Measurements from ENCODE around the gene VRK2.
"Not testable (repeated sequence)": the region's sequence is repeated elsewhere in the genome, so short reads cannot be mapped to it uniquely, and the experiment has no call there.

The VRK2 gene

DNA sequence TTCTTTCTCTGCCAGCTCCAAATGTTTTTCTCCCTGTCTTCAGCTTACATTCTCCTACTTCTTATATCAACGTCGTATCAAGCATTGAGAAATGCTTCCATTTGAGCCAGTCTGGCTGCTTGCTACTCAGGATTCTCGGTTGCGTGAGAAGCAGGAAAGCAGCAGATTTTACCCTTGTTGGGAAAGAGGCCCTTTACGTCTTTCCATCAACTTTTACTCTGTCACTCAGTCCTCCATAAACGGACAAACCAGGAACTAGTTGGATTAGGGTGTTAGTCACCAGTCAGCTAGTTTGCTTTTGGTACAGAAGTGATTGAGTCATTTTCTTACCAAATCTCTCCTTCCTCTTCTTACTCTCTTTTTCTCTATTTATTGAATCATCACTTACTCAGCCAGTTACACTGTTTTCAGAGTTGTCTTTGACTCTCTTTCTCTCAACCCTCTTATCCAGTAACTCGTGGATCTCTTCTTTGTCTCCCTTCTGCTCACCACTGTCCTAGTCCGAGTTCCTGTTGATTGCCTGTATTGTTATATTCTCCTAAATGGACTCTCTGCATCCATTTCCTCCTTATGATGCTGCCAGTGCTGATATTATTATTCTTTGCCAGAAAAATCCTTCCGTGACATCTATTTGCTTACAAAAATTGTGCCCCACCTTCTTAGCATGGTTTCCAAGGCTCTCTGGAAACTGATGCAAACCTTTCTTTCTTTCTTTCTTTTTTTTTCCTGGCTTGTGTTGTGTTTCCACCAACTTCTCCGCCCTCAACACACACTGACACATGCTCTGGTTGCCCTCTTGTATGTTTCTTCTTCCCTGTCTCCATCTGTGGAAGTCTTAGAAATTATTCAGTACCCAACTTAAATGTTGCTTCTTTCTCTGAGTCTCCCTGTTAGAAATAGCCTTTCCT is 61.5 kb downstream of the VRK2 start:
- DNase-seq (ENCODE audit: low read depth, low spot score) = peak; percentile 31

DNA sequence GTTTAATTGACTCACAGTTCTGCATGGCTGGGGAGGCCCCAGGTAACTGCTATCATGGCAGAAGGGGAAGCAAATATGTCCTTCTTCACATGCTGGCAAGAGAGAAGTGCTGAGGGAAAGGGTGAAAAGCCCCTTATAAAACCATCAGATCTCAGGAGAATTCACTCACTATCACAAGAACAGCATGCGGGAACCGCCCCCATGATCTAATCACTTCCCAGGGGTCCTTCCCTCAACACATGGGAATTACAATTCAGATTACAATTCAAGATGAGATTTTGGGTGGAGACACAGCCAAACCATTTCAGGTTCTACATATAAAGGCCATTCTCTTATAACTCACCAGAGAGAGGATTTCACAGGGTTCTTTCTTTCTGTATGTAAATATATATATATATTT is 62.9 kb downstream of the VRK2 start:
- no peak for DNase-seq (ENCODE audit: low read depth, low spot score)

DNA sequence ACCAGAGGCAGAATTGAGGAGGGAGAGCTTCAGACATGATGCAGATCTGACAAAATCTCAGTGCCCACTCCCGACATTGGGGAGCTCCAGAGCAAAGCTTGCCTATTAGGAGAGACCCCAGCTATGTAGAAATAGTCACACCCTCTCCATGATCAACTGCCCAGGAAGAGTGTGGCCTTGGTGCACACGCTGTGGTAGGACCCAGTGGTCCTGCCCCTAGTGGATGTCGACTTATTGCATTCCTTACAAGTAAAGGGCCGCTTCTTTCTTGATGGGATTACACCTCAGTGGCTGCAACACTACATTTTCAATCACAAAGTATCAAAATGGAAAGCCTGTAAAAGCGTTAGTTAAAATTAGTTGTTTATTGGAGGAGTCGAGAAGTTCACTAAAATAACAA is 64.2 kb downstream of the VRK2 start:
- DNase-seq (ENCODE audit: low read depth, low spot score) = no peak

DNA sequence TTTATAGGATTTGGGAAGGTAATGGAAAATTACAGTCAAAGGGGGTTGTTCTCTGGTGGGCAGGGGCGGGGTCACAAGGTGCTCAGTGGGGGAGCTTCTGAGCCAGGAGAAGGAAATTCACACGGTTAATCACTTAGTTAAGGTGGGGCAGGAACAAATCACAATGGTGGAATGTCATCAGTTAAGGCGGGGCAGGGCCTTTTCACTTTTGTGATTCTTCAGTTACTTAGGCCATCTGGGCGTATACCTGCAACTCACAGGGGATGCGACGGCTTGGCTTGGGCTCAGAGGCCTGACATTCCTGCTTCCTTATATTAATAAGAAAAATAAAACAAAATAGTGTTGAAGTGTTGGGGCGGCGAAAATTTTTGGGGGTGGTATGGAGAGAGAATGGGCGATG is 67.0 kb downstream of the VRK2 start:
- DNase-seq (ENCODE audit: low read depth, low spot score) = not testable (repeated sequence)

DNA sequence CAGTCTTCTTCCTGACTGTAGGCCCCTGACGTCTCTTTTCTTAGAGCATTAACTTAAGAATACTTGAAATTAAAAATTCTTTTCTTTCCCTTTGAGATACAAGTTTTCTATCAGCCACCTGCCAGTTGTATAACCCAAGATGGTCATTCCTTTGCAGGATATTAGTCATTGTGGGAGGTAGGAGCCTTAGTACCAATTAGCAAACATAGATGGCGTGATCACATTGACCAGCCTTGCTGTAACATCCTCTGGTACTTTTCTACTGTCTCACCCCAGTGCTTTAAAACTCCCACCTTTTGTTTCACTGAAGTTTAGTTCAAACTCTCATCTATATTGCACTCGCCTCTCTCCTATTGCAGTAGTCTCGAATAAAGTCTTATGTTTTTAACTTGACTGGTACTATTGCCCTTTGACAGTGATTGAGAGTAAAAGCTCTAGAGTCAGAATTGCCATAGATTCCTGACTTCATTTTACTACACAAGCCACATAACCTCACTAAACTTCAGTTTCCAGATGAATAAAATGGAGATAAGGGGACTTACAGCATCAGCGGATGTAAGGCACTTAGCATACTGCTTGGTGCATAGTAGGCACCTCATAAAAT is 74.1 kb downstream of the VRK2 start:
- no peak for DNase-seq (ENCODE audit: low read depth, low spot score)

DNA sequence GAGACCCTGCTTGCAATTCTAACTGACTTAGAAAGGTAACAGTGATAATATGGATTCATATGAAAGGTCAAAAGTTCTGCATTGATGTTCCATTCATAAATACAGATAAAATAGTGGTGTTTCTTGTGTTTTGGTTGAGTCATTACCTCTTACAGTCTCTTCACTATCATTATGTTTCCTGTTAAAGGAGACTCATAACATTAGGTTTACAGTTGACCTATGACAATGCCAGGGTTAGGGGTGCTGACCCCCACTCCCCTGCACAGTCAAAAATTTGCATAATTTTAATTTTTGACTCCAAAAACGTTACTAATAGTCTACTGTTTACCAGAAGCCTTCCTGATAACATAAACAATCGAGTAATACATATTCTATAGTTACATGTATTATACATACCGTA is 75.4 kb downstream of the VRK2 start:
- DNase-seq (ENCODE audit: low read depth, low spot score) = no peak

DNA sequence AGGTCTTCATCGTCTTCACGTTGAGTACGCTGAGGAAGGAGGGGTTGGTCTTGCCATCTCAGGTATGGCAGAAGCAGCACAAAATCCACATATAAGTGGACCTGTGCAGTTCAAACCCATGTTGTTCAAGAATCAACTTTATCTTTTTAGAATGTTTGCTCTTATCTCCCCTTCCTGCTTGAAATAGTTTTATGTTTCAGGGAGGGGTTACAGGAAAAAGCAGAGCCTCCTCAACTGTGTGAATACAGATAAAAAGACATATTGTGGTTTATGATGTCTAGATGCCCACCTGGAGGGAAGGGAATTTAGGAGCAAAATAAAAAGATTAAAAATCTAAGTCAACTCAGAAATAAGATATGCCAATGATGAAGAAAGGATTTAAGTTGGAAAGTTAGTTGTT is 75.9 kb downstream of the VRK2 start:
- no peak for DNase-seq (ENCODE audit: low read depth, low spot score)

DNA sequence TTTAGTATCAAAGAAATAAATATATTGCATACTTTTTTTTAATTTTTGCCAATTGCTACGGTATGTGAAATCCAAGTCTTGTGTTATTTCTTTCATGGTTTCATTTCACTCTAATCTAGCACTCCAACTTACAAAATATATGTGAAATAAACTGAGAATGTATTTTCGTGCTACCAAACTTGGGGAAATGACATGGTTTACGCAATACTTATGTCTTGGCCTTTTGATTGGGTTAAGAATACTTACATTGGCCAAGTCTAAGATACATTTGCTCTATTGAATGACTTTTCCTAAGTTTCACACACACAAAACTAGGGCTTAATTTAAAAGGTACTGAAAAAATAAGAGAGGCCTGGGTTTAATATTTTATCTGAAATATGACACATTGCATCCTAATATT is 80.5 kb downstream of the VRK2 start:
- no peak for DNase-seq (ENCODE audit: low read depth, low spot score)

DNA sequence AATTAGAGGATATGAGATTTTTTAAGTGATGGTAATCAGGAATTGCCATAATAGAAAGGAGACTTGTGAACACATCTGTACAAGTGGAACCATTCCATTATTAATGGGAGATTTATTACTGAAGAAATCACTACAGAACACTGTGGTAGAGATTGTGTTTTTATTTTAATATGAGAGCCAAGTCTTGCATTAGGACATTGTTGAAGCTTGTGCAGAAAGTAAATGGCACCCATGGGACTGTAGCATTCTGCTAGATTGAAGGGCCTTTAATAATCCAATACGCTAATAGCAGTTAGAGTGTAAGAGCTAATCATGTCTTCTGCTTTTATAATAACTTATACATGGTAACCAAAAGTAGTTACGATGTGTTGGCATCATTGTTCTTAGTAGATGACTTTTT is 83.6 kb downstream of the VRK2 start:
- no peak for DNase-seq (ENCODE audit: low read depth, low spot score)

DNA sequence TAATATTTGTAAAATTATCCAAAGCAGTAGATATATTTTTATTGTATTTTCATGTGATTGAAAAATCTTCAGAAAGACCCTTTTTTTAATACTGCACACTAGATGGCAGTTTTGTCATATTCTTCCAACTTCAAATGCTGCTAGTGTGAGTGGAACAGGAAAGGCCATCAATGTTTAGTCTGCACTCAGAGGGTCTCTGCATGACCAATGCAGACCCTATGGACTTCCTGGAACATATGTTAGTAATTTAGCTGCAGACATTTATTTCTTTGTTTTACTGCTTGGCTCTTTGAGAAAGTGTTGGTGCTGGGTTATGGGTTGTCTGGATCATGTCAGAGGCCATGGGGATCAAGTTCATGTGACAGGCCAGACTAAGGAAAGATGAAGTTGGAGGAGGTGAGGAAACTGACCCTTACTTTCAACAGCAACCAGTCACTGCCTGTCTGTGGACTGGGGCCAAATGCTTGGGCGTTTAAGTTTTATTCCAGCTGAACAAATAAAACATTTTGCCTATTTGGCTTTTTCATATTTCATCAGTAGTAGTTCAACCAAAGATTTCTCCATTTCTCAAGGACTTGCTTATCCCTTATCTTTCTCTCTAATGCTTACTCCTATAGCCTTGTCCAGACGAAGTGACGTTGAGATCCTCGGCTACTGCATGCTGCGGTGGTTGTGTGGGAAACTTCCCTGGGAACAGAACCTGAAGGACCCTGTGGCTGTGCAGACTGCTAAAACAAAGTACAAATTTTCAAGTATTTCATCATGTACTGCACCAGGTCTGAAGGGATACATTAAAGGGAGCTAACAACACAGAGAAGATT is 84.8 kb downstream of the VRK2 start:
- peak; percentile 70 for DNase-seq (ENCODE audit: low read depth, low spot score)

DNA sequence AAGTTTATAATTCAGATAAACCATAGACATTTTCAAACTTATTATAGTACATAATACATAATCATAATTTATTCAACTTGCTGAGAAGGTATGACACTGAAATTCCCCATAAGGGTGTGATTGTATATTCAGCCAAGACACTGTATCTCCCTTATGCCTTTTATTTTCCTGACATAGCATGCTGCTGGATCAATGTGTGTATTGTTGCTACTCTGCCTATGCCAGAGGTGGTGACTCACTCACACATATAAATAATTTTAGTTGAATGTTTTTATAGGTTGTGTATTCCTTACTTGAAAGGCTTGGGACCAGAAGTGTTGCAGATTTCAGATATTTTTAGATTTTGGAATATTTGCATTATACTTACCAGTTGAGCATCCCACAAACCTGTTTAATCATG is 86.8 kb downstream of the VRK2 start:
- no peak for DNase-seq (ENCODE audit: low read depth, low spot score)

DNA sequence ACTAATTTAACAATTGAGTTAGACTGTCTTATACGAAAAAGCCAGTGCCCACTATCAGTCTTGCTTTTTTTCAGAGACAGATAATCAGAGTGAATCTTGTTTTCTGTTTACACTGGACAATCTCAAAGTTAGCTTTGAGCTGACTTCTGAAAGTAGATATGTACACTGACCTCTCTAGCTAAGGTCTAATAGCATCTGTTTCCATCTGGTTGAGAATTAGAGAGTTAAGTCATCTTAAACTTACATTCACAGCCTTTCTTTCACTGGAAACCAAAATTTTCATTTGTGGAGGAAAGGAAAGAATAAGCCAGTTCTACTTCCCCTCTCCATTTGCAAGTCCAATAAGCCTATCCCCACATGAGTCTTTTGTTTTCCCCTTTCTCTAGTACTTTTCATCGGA is 89.3 kb downstream of the VRK2 start:
- no peak for DNase-seq (ENCODE audit: low read depth, low spot score)

DNA sequence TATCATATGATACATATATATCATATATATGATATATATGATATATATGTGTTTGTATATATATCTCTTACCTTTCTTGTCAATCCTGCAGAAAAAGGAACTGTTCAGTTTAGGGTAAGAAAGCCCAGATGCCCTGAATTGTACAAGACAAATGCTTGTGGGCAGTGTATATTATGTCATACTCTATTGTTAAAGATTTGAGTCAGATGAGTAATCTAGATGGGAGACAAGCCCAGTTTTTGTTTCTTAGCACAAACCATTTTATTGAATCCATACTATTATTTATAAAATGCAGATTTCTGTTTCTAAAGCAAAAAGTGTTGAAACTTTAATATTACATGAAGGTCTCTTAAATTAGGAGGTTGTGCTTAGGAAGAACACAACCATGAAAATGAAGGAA is 90.6 kb downstream of the VRK2 start:
- no peak for DNase-seq (ENCODE audit: low read depth, low spot score)

DNA sequence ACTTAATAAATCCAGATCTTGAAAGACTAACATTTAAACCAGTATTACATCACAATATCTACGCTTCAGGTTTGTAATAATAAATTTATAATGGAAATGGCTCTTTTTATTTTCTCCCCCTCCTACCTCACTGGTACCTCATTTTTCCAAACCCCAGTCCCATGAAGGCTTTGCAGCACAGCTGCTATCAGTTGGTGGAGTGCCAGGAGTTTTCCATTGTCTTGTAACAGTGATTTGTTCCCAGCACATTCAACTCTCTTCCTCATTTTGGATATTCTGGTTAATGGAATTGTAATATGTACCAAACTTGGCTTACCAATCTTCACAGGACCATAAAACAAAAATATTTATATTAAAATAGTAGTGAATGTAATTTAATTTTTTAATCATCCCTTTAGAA is 91.2 kb downstream of the VRK2 start:
- no peak for DNase-seq (ENCODE audit: low read depth, low spot score)

DNA sequence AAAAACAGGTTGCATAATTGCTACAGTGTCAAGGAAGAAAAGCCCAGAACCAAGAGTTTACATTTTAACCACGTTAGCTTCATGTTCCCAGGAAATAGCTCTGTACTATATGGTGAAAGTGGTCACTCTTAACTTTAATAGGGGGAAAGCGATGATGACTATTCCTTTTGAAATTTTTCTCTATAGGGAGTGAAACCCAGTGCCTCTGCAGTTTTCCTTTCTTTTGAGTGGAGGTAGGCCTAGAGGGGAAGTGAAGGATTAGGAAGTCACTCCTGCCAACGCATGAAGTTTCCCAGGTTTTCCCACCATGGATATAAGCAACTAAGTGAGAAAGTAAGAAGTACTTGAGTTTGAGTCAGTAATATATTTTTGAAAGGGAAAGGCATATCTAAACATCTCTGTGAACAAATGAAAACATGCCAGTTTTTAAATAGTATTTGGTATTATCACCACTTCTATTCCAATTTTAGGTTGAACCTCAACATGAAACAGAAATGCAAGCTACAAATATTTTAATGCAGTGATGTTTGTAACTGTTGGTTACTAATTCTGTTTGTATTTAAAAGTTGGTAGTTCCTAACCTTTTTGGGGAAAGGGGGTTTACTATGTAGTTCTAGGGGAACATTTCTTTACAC is 91.9 kb downstream of the VRK2 start:
- no peak for DNase-seq (ENCODE audit: low read depth, low spot score)

DNA sequence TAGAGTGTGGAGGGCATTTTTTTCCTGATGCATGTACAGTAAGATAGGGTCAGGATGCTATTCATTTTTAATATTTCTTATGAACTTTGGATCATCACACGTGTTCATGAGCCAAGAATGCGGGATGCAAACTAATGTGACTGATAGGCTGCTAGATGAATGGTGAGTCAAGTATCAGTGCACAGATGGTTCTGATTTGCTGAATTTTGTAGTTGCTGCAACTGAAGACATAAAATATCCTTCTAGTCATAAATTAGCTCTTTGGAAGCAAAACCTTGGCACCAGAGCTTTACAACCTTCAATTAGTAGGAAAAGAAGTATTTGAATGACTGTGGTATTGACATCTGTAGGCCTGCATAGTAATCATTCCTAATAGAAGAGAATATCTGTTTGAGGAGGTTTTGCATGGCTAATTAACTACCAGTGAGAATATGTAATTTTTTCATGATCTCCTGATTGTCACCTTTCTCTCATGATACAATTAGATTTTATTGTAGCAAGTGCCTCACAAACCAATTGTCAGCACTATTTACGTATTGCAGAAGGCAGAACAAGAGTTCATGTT is 94.0 kb downstream of the VRK2 start:
- DNase-seq (ENCODE audit: low read depth, low spot score) = no peak

DNA sequence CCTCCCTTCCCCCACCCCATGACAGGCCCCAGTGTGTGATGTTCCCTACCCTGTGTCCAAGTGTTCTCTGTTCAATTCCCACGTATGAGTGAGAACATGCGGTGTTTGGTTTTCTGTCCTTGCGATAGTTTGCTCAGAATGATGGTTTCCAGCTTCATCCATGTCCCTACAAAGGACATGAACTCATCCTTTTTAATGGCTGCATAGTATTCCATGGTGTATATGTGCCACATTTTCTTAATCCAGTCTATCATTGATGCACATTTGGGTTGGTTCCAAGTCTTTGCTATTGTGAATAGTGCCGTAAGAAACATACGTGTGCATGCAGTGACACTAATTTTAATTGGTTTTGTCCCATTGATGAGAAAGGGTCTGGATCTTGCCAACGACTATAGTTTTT is 99.2 kb downstream of the VRK2 start:
- DNase-seq (ENCODE audit: low read depth, low spot score) = not testable (repeated sequence)

DNA sequence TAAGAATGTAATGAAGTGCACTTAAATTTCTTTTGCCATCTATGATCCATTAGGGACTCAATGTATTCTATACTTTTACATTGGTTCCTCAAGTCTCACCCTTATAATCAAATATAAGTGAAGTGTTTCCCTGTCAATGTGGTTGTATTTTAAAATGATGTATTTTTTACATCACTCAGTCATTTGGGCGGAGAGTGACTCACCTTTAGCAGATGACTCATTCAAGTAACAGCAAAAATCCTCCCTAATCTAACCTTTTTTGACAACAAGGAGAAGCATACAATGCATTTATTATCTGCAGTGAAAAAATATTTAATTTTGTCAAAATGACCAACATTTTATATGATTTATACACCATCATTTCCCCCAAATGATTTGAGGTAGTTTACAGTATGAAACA is 100.1 kb downstream of the VRK2 start:
- no peak for DNase-seq (ENCODE audit: low read depth, low spot score)

DNA sequence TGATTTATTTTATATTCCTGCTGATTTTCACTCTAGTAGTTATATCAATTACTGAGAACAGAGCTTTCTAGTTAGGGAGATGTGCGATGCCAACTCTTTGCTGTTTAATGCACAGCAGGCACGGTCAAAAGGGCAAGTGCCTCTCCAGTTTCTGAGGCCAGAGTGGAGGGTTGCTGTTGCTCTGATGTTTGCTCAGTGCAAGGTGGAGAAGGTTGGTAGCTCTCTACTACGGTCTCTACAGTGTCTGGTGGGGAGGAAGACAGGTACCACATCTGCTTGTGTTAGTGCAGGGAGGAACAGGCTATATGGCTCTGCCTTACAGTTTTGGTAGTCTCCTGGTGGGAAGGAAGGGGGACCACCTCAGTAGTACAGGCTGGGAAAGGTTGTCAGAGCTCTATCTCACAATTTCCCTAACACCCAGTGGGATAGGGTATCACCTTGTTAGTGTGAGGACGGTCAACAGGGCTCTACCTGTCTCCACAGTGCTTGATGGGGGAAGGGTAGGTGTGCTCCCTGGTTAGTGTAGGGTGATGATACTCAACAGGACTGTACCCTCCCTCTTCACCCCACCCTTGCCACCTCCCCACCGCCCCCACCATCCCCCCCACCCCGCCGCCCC is 108.7 kb downstream of the VRK2 start:
- DNase-seq (ENCODE audit: low read depth, low spot score) = no peak

DNA sequence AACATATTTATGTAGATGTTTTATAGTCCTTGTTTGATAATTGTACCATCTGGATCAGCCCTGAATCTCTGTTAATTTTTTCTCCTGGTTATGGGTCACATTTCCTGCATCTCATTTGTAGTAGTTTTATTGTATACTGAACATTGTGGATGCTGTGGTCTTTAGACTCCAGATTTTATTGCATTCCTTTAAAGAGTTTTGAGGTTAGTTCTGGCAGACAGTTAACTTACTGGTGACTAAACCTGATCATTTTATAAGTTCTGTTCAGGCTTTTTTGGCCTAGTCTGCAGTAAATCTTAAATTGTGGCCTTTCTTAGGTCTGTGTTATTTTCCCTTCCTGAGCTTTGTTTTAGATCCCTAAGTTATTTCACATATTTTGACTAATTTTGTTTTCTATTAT is 110.2 kb downstream of the VRK2 start:
- no peak for DNase-seq (ENCODE audit: low read depth, low spot score)

DNA sequence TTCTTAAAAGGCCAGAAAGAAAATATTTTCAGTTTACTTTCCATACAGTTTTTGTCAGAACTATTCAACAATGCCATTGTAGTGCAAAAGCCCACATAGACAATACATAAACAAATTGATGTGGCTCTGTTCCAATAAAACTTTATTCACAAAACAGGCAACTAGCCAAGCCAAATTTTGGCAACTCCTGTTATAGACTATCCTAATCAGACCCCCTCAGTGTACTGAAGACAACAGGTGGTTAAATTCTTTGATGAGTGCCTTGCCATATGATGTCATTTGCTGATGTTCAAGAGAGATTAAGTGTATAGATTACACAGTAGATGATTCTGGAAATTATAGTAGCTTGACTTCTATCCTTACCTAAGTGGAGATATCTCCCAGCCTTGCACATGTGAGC is 111.1 kb downstream of the VRK2 start:
- no peak for DNase-seq (ENCODE audit: low read depth, low spot score)
